DND-41 (cell line): ENCODE measurements around the gene FAM234A.

Experiments used
- CTCF ChIP-seq: IDR thresholded peaks from 2 replicates; pipeline ENCODE4 v1.5.1; 2012; ENCODE audit warnings: borderline replicate concordance, low read length, moderate library complexity, mild to moderate bottlenecking; ENCODE audit not compliant: poor library complexity, severe bottlenecking; ENCODE audit errors: extremely low read depth
- EZH2 ChIP-seq: IDR thresholded peaks from 3 replicates; pipeline ENCODE4 v1.6.1; 2012; ENCODE audit warnings: borderline replicate concordance, low read depth, mild to moderate bottlenecking, moderate library complexity, low read length, inconsistent platforms; ENCODE audit not compliant: severe bottlenecking

- no peak for TF ChIP-seq CTCF
- TF ChIP-seq EZH2, result no peak
These were observed 19.2 kb downstream of the FAM234A start for GRCh38 chr16:253833-254232.
